Activated CD8-positive, alpha-beta T cell treated with anti-CD3 and anti-CD28 coated beads for 36 hours (primary cell): ENCODE results near the gene ZFYVE9. TPM values are rescaled to one million over a fixed set of nuclear protein-coding genes. Genes with fewer than 3 reads are reported as not detected.
"Not testable (repeated sequence)": the region's sequence is repeated elsewhere in the genome, so short reads cannot be mapped to it uniquely, and the experiment has no call there.

Source experiments
- ATAC-seq: fragments of 200-7000 bp; cut with Tn5 transposase; one replicate; pipeline ENCODE4 v1.10.0; 2021; ENCODE audit warnings: mild to moderate bottlenecking, moderate library complexity
- CTCF ChIA-PET: fragments of 350-600 bp; sonication (Branson Sonifier 250); formaldehyde crosslinking; loops from one replicate; lab custom pipeline; 2021; ENCODE audit warnings: antibody characterized with exemption; lab: Charles Lee
- POLR2A ChIA-PET: fragments of 350-600 bp; sonication (Branson Sonifier 250); formaldehyde crosslinking; loops from one replicate; lab custom pipeline; 2021; ENCODE audit warnings: antibody characterized with exemption; lab: Charles Lee
- DNase-seq: peaks from one replicate; pipeline ENCODE4 v3.0.0-alpha.2; 2020
- H3K27ac Mint-ChIP-seq: one replicate; pipeline ENCODE4 v1.8.0; 2021; ENCODE audit warnings: mild to moderate bottlenecking, mixed read lengths
- H3K27me3 Mint-ChIP-seq: one replicate; pipeline ENCODE4 v1.8.0; 2021; ENCODE audit warnings: mixed read lengths
- H3K36me3 Mint-ChIP-seq: one replicate; pipeline ENCODE4 v1.8.0; 2021; ENCODE audit warnings: low read depth, mixed read lengths
- H3K4me1 Mint-ChIP-seq: one replicate; pipeline ENCODE4 v1.8.0; 2021; ENCODE audit warnings: low read depth, mixed read lengths
- H3K4me3 Mint-ChIP-seq: one replicate; pipeline ENCODE4 v1.8.0; 2021; ENCODE audit warnings: mild to moderate bottlenecking, moderate library complexity, mixed read lengths
- H3K9me3 Mint-ChIP-seq: one replicate; pipeline ENCODE4 v1.8.0; 2021; ENCODE audit warnings: mixed read lengths
- intact Hi-C: fragments of 100-400 bp; cut with micrococcal nuclease; formaldehyde crosslinking; loops from one replicate; pipeline ENCODE4 v1.10.0; 2022
- total RNA-seq, 2 experiments: library from RNA; stranded (reverse); gene quantifications; one replicate each; pipeline ENCODE4 v1.2.3, GENCODE V29; 2021
- TF ChIP-seq, protein P1 (sequence below): fragments of 200-600 bp; IDR thresholded peaks from one replicate; pipeline ENCODE4 v1.8.0; 2022; ENCODE audit warnings: antibody characterized with exemption, mild to moderate bottlenecking

The ZFYVE9 gene
- total RNA-seq, 2 experiments from 2014 or later: 5.0 to 5.6 TPM

DNA sequence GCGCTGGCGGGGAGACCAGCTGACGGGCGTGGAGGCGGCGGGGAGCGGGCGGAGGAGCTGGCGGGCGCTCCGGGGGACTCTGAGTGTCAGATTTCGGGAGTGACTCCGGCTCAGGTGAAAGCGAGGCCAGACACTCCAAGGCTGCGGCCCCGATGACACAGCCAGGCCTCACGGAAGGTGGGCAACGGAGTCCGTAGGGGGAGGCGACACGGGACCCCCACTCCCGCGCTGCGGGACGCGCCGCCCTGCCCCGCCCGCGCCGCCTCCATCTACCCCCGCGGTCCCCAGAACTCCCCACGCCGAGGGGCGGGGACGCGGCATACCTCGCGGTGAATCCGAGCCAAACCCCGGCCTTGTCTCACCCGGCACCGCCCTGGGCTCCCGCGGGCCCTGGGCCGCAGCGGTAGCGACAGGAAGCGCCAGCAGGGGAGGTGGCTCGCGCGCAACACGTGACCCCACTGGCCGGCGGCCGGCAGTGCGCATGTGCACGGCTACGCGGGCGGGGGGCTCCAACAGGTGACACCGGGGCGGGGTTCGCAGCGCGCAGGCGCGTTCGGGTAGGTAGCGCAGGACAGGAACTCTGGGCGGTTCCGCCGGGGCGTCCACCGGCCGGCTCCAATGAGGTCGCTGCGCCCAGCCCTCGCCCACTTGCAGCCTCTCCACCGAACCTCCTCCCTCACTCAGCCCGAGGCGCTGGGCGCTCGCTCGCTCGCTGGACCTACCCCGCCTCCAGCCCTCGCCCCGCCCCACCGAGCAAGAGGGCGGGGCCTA, 224.0 kb downstream of the ZFYVE9 start, which contains the start of gene CC2D1B:
TSS of gene CC2D1B (minus strand) at position 460 of the 771 bp plus-strand sequence. CDS start 1,585 bp downstream, outside the sequence.
- ChIA-PET POLR2A (interaction anchor here (0.6 to 1.9 kb wide), 7 partner anchors 9 to 337 kb away, joined by 3 to 9 read pairs (median 3); partner anchors contain the start of genes ORC1 and PRPF38A), CTCF (interaction anchor here (0.6 to 1.4 kb wide), 6 partner anchors 29 to 476 kb away, joined by 3 to 5 read pairs (median 3); partner anchors contain the start of genes ORC1 and PRPF38A)
- H3K27ac Mint-ChIP-seq: peak within 1 kb of the TSS; percentile 97
- H3K36me3 Mint-ChIP-seq: peaks cover 35% of the 10 kb centered on the region
- intact Hi-C loops: no loop called here
- H3K9me3 Mint-ChIP-seq: no peaks in the 10 kb centered on the region
- TF ChIP-seq, protein P1, sequence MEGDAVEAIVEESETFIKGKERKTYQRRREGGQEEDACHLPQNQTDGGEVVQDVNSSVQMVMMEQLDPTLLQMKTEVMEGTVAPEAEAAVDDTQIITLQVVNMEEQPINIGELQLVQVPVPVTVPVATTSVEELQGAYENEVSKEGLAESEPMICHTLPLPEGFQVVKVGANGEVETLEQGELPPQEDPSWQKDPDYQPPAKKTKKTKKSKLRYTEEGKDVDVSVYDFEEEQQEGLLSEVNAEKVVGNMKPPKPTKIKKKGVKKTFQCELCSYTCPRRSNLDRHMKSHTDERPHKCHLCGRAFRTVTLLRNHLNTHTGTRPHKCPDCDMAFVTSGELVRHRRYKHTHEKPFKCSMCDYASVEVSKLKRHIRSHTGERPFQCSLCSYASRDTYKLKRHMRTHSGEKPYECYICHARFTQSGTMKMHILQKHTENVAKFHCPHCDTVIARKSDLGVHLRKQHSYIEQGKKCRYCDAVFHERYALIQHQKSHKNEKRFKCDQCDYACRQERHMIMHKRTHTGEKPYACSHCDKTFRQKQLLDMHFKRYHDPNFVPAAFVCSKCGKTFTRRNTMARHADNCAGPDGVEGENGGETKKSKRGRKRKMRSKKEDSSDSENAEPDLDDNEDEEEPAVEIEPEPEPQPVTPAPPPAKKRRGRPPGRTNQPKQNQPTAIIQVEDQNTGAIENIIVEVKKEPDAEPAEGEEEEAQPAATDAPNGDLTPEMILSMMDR: no peak
- peak within 1 kb of the TSS; percentile 94 for H3K4me3 Mint-ChIP-seq
- ATAC-seq: peak; percentile 93
- peaks cover 40% of the 10 kb centered on the region for H3K4me1 Mint-ChIP-seq
- peak; percentile 98 for DNase-seq
- no peaks in the 10 kb centered on the region for H3K27me3 Mint-ChIP-seq

DNA sequence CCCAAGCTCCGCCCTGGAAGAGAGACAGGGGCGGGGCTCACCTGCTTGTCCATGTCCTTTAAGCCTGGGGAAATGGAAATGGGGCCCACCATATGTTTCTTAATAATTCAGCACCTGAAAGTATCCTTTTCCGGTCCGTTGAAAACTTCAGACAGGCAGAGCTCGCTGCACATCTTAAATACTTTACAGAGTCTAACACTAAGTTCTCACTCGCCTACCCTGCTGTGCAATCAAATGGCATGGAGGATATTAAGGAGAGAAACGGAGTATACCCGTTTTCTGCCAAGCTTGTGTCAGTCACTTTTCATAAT, 224.6 kb downstream of the ZFYVE9 start:
- H3K9me3 Mint-ChIP-seq: no peaks in the 10 kb centered on the region
- peaks cover 39% of the 10 kb centered on the region for H3K4me1 Mint-ChIP-seq
- intact Hi-C loops: no loop called here
- peaks cover 33% of the 10 kb centered on the region for H3K36me3 Mint-ChIP-seq
- DNase-seq (no peak), ATAC-seq (no peak)
- POLR2A ChIA-PET: interaction anchor here (0.6 to 1.9 kb wide), 3 partner anchors 34 to 854 kb away, joined by 3 to 9 read pairs (median 3); partner anchors contain the start of genes CZIB, ORC1 and PRPF38A
- peak overlapping the region; percentile 59 for H3K27ac Mint-ChIP-seq
- H3K27me3 Mint-ChIP-seq: no peaks in the 10 kb centered on the region
- H3K4me3 Mint-ChIP-seq: peak overlapping the region; percentile 94
- CTCF ChIA-PET: interaction anchor here (0.7 to 1.1 kb wide), 3 partner anchors 36 to 477 kb away, joined by 3 read pairs; partner anchors contain the start of genes ORC1 and PRPF38A
- TF ChIP-seq, protein P1: no peak

DNA sequence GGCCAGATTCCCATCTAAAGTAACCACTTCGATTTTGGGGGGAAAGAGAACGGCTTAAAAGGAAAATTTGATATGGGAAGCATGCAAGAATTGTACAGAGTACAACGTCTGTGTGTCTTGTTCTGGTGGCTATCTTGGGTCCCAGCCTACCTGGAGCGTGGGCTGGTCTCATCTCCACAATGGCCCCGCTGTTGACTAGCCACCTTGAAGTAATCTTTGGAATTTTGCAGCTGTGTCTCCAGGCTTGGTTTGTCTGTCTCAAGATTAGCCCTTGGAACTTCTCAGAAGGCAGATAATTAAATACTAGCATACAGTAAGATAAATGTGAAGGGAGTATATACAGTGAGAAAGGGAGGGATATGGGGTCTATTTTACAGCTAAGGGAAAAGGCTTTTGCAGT, 225.4 kb downstream of the ZFYVE9 start:
- ChIA-PET CTCF (interaction anchor here (1.1 kb wide), 1 partner anchor 36 kb away, joined by 3 read pairs; no protein-coding TSS in a partner anchor), POLR2A (interaction anchor here (0.8 to 1.9 kb wide), 2 partner anchors 33 to 37 kb away, joined by 3 to 9 read pairs; partner anchors contain the start of genes ORC1 and PRPF38A)
- no peaks in the 10 kb centered on the region for H3K9me3 Mint-ChIP-seq
- ATAC-seq (no peak), DNase-seq (no peak)
- intact Hi-C loops: no loop called here
- no peak overlapping the region for H3K4me3 Mint-ChIP-seq
- no peak overlapping the region for H3K27ac Mint-ChIP-seq
- no peaks in the 10 kb centered on the region for H3K27me3 Mint-ChIP-seq
- peaks cover 27% of the 10 kb centered on the region for H3K36me3 Mint-ChIP-seq
- TF ChIP-seq, protein P1: no peak
- peaks cover 35% of the 10 kb centered on the region for H3K4me1 Mint-ChIP-seq

DNA sequence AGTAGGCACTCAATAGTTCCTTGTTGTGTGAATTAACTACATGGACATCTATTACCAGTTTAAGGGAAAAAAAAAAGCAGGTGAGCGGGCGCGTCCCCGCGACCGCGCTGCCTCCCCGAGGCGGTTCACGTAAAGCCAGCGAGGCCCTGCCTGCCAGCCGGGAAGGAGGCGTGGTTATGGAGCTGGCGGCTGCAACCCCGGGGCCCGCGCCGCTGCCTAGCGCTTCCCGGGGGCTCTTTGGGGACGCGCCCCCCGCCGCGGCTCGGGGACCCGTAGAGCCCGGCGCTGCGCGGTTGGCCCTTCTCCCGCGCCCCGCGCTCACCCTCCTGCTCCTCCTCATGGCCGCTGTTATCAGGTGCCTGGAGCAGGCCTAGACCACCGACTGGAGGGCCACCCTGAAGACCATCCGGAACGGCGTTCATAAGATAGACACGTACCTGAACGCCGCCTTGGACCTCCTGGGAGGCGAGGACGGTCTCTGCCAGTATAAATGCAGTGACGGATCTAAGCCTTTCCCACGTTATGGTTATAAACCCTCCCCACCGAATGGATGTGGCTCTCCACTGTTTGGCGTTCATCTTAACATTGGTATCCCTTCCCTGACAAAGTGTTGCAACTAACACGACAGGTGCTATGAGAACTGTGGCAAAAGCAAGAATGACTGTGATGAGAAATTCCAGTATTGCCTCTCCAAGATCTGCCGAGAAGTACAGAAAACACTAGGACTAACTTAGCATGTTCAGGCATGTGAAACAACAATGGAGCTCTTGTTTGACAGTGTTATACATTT, 226.7 kb downstream of the ZFYVE9 start:
- ChIA-PET CTCF (interaction anchor here (0.6 to 0.7 kb wide), 2 partner anchors 84 to 313 kb away, joined by 3 read pairs; partner anchors contain the start of gene BTF3L4), POLR2A (interaction anchor here (0.6 to 1.9 kb wide), 4 partner anchors 14 to 49 kb away, joined by 3 to 9 read pairs (median 4); partner anchors contain the start of genes ORC1 and PRPF38A)
- intact Hi-C loops: no loop called here
- Mint-ChIP-seq H3K27me3 (no peaks in the 10 kb centered on the region), H3K4me1 (peaks cover 30% of the 10 kb centered on the region), H3K36me3 (peaks cover 32% of the 10 kb centered on the region), H3K9me3 (no peaks in the 10 kb centered on the region), H3K27ac (no peak overlapping the region), H3K4me3 (peak overlapping the region; percentile 33)
- ATAC-seq: no peak
- TF ChIP-seq, protein P1: no peak
- DNase-seq: peak; percentile 65

DNA sequence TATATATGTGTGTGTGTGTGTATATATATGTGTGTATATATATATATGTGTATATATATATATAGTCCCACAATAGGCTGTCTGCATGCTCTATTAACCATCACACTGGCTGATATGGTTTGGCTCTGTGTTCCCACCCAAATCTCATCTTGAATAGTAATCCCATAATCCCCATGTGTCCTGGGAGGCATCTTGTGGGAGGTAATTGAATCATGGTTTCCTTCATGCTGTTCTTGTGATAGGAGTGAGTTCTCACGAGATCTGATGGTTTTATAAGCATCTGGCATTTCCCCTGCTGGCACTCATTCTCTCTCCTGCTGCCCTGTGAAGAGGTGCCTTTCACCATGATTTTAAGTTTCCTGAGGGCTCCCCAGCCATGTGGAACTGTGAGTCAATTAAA, 228.0 kb downstream of the ZFYVE9 start:
- intact Hi-C loops, POLR2A ChIA-PET, H3K9me3 Mint-ChIP-seq, DNase-seq, ATAC-seq, H3K27ac Mint-ChIP-seq, H3K4me3 Mint-ChIP-seq, CTCF ChIA-PET, H3K27me3 Mint-ChIP-seq: not testable (repeated sequence)
- H3K36me3 Mint-ChIP-seq: peaks cover 40% of the 10 kb centered on the region
- peaks cover 21% of the 10 kb centered on the region for H3K4me1 Mint-ChIP-seq
